ENCODE results near the gene SAT1.

SAT1 gene

GRCh38 chrX:23776363-23776762 is 6.6 kb upstream of the SAT1 start:
- DNase-seq (ENCODE audit: low read depth in 2 of 2) = no peak

GRCh38 chrX:23779025-23779424 is 3.9 kb upstream of the SAT1 start:
- DNase-seq (ENCODE audit: low read depth in 2 of 2) = no peak

- no peak for DNase-seq (ENCODE audit: low read depth in 2 of 2)
Measured at GRCh38 chrX:23782455-23782854, 518 bp upstream of the SAT1 start.

- DNase-seq (ENCODE audit: low read depth in 2 of 2) = no peak
Measured at GRCh38 chrX:23783589-23784469, 856 bp downstream of the SAT1 start.

GRCh38 chrX:23784470-23785331 is 1.7 kb downstream of the SAT1 start:
- no peak for DNase-seq (ENCODE audit: low read depth in 2 of 2)

- DNase-seq (ENCODE audit: low read depth in 2 of 2) = no peak
Measured at GRCh38 chrX:23785580-23785979, 2.6 kb downstream of the SAT1 start.

- no peak for DNase-seq (ENCODE audit: low read depth in 2 of 2)
Measured at GRCh38 chrX:23786268-23786815, 3.4 kb downstream of the SAT1 start.

GRCh38 chrX:23787745-23788118 is 4.8 kb downstream of the SAT1 start:
- no peak for DNase-seq (ENCODE audit: low read depth in 2 of 2)

GRCh38 chrX:23788521-23788920 is 5.5 kb downstream of the SAT1 start:
- no peak for DNase-seq (ENCODE audit: low read depth in 2 of 2)

GRCh38 chrX:23788946-23789345 is 6.0 kb downstream of the SAT1 start:
- no peak for DNase-seq (ENCODE audit: low read depth in 2 of 2)

GRCh38 chrX:23789386-23790154 is 6.6 kb downstream of the SAT1 start:
- no peak for DNase-seq (ENCODE audit: low read depth in 2 of 2)

GRCh38 chrX:23790155-23790497 is 7.2 kb downstream of the SAT1 start:
- no peak for DNase-seq (ENCODE audit: low read depth in 2 of 2)

- no peak for DNase-seq (ENCODE audit: low read depth in 2 of 2)
Measured at GRCh38 chrX:23792861-23793553, 10.0 kb downstream of the SAT1 start.

GRCh38 chrX:23795221-23795620 is 12.2 kb downstream of the SAT1 start:
- DNase-seq (ENCODE audit: low read depth in 2 of 2) = no peak

GRCh38 chrX:23797371-23798128 is 14.6 kb downstream of the SAT1 start:
- DNase-seq (ENCODE audit: low read depth in 2 of 2) = no peak

- DNase-seq (ENCODE audit: low read depth in 2 of 2) = no peak
Measured at GRCh38 chrX:23799469-23800065, 16.6 kb downstream of the SAT1 start.

- no peak for DNase-seq (ENCODE audit: low read depth in 2 of 2)
Measured at GRCh38 chrX:23802431-23802830, 19.5 kb downstream of the SAT1 start.

- no peak for DNase-seq (ENCODE audit: low read depth in 2 of 2)
Measured at GRCh38 chrX:23803931-23804381, 21.0 kb downstream of the SAT1 start.

- no peak for DNase-seq (ENCODE audit: low read depth in 2 of 2)
Measured at GRCh38 chrX:23804578-23804977, 21.6 kb downstream of the SAT1 start.

- no peak for DNase-seq (ENCODE audit: low read depth in 2 of 2)
Measured at GRCh38 chrX:23805389-23805788, 22.4 kb downstream of the SAT1 start.

Data from stimulated activated CD8-positive, alpha-beta memory T cell treated with anti-CD3 and anti-CD28 coated beads, Interleukin-15, amount 100 ng/mL, for 48 hours (primary cell).